Measurements from ENCODE around the gene TRAFD1. TPM values are rescaled to one million over a fixed set of nuclear protein-coding genes. Genes with fewer than 3 reads are reported as not detected.

The TRAFD1 gene
- total RNA-seq, 4 donors from 2014 or later, result 44.6 to 88.1 (median 54.6) TPM

- TF ChIP-seq, protein P1, sequence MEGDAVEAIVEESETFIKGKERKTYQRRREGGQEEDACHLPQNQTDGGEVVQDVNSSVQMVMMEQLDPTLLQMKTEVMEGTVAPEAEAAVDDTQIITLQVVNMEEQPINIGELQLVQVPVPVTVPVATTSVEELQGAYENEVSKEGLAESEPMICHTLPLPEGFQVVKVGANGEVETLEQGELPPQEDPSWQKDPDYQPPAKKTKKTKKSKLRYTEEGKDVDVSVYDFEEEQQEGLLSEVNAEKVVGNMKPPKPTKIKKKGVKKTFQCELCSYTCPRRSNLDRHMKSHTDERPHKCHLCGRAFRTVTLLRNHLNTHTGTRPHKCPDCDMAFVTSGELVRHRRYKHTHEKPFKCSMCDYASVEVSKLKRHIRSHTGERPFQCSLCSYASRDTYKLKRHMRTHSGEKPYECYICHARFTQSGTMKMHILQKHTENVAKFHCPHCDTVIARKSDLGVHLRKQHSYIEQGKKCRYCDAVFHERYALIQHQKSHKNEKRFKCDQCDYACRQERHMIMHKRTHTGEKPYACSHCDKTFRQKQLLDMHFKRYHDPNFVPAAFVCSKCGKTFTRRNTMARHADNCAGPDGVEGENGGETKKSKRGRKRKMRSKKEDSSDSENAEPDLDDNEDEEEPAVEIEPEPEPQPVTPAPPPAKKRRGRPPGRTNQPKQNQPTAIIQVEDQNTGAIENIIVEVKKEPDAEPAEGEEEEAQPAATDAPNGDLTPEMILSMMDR (IDR thresholded peaks at IDR 0.05), result no peak
- TF ChIP-seq POLR2AphosphoS5 (IDR thresholded peaks at IDR 0.05) (peak in 1 of 3 donors; percentile 18), EP300 (IDR thresholded peaks at IDR 0.05) (no peak), POLR2A (IDR thresholded peaks at IDR 0.05) (no peak)
- no peak overlapping the region for H3K4me3 ChIP-seq
- no peaks in the 10 kb centered on the region for H3K27me3 ChIP-seq
- 64% methylated on average over 6 of the region's 6 CpGs for WGBS
- H3K36me3 ChIP-seq, result no peaks in the 10 kb centered on the region
- H3K4me1 ChIP-seq, result peaks cover 49% of the 10 kb centered on the region
- peak; percentile 44 to 52 for DNase-seq (ENCODE audit: low spot score in 2 of 2)
- H3K9me3 ChIP-seq, result no peaks in the 10 kb centered on the region
- peak overlapping the region; percentile 66 for H3K27ac ChIP-seq
Observed at GRCh38 chr12:112112409-112113133, 12.8 kb upstream of the TRAFD1 start.

DNA sequence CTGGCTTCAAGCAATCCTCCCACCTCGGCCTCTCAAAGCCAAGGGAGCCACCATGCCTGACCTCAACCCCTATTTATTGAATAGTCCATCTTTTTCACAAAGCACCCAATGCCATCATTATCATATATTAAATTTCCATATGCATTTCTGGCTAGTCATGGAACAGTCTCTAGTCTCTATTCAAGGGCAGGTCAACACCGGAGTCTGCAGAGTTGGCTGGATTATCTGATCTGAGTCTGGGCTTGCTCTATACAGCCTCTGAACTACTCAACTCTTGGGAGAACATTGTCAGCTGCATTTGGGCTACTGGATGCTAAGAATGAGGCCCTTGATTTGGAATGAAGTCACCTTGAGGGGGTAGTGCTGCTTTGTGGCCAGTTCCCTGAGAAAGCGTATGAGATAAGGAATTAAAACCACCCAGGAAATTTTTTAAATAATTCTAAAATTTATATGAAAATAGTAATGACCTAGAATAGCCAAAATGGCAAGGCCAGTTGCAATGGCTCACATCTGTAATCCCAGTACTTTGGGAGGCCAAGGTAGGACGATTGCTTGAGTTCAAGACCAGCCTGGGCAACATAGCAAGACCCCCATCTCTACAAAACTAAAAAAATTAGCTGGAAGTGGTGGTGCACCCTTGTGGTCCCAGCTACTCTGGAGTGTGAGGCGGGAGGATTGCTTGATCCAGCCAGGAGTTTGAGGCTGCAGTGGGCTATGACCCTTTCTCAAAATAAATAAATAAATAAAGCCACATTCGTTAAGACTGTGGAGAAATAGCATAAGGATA is 9.9 kb upstream of the TRAFD1 start:
- DNase-seq (ENCODE audit: low spot score in 2 of 2), result peak; percentile 6 to 15
- H3K27me3 ChIP-seq, result no peaks in the 10 kb centered on the region
- WGBS, result 80% methylated on average over 6 of the region's 6 CpGs
- H3K27ac ChIP-seq, result no peak overlapping the region
- H3K36me3 ChIP-seq, result no peaks in the 10 kb centered on the region
- H3K9me3 ChIP-seq, result no peaks in the 10 kb centered on the region
- no peak overlapping the region for H3K4me3 ChIP-seq
- TF ChIP-seq EP300 (IDR thresholded peaks at IDR 0.05) (no peak), POLR2AphosphoS5 (IDR thresholded peaks at IDR 0.05) (no peak), POLR2A (IDR thresholded peaks at IDR 0.05) (no peak)
- TF ChIP-seq, protein P1 (IDR thresholded peaks at IDR 0.05), result no peak
- H3K4me1 ChIP-seq, result peaks cover 39% of the 10 kb centered on the region

- WGBS, result 52% methylated on average over 7 of the region's 7 CpGs
- Histone ChIP-seq H3K4me3 (no peak overlapping the region), H3K27me3 (no peaks in the 10 kb centered on the region), H3K36me3 (no peaks in the 10 kb centered on the region), H3K4me1 (peaks cover 34% of the 10 kb centered on the region), H3K9me3 (no peaks in the 10 kb centered on the region), H3K27ac (peak overlapping the region; percentile 78)
- TF ChIP-seq EP300 (IDR thresholded peaks at IDR 0.05) (no peak), POLR2A (IDR thresholded peaks at IDR 0.05) (no peak), POLR2AphosphoS5 (IDR thresholded peaks at IDR 0.05) (no peak)
- TF ChIP-seq, protein P1 (IDR thresholded peaks at IDR 0.05), result no peak
- DNase-seq (ENCODE audit: low spot score in 2 of 2), result peak; percentile 70
Observed at GRCh38 chr12:112116232-112117060, 8.9 kb upstream of the TRAFD1 start.

- no peaks in the 10 kb centered on the region for H3K27me3 ChIP-seq
- no peak for TF ChIP-seq POLR2AphosphoS5 (IDR thresholded peaks at IDR 0.05)
- no peak for TF ChIP-seq EP300 (IDR thresholded peaks at IDR 0.05)
- no peak for TF ChIP-seq POLR2A (IDR thresholded peaks at IDR 0.05)
- TF ChIP-seq, protein P1 (IDR thresholded peaks at IDR 0.05), result no peak
- no peak overlapping the region for H3K4me3 ChIP-seq
- H3K4me1 ChIP-seq, result peaks cover 37% of the 10 kb centered on the region
- no peaks in the 10 kb centered on the region for H3K9me3 ChIP-seq
- no peaks in the 10 kb centered on the region for H3K36me3 ChIP-seq
- peak in 1 of 2 donors; percentile 28 for DNase-seq (ENCODE audit: low spot score in 2 of 2)
- H3K27ac ChIP-seq, result no peak overlapping the region
- 72% methylated on average over 8 of the region's 8 CpGs for WGBS
Observed at GRCh38 chr12:112117685-112118084, 7.7 kb upstream of the TRAFD1 start.

All from suprapubic skin (tissue), 4 donors.